GM12892 (cell line): ENCODE results near the gene METAP1D.

ENCODE experiments used
- POLR2A ChIP-seq: IDR thresholded peaks from 2 replicates; pipeline ENCODE4 v1.6.1; 2011; ENCODE audit warnings: low read depth, low read length, control low read depth
- POLR2AphosphoS5 ChIP-seq: IDR thresholded peaks from 2 replicates; pipeline ENCODE4 v1.6.1; 2011; ENCODE audit warnings: low read depth, low read length, control low read depth

- TF ChIP-seq POLR2A (peak; percentile 95), POLR2AphosphoS5 (peak; percentile 92)
These were observed at the start of gene METAP1D for GRCh38 chr2:171999604-172000469.
